Ammon's horn (tissue), 1 donor: ENCODE data around the gene THOC6.

Experiments used
- DNase-seq: peaks from one replicate; pipeline ENCODE4 v3.0.0-alpha.2; 2016; ENCODE audit warnings: low spot score

Gene THOC6

DNA sequence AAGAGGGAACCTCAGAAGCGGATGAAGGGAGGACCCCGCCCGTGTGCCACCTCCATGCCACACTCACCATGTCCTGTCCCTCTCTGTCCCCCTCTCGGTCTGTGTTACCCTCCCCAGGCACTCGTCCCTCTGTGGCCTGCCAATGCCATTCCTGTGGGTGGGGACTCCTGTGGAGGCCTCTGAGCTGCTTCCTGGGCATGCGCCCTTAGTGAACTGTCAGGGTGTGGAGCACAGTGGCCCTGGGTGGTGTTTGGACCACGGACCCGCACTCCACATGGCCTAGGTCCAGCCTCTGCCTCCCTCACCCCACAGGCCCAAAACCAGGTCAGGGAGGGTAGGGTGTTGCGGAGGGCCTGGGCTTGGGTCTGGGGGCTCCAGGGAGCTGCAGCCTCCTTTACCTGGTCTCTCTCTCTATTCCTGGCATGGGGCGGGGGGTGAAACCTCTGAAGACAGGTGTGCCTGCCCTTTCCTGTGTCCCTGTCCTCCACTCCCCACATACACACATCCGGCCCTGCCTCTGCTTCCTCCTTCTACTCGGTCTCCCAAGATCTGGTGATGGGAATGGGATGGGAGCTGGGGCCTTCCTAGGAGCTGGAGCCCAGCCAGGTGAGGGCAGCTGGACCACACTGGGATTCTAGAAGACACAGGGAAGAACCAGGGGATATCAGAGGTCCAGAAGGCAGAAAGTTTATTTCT lies 32.1 kb upstream of the THOC6 start:
- DNase-seq = no peak

DNA sequence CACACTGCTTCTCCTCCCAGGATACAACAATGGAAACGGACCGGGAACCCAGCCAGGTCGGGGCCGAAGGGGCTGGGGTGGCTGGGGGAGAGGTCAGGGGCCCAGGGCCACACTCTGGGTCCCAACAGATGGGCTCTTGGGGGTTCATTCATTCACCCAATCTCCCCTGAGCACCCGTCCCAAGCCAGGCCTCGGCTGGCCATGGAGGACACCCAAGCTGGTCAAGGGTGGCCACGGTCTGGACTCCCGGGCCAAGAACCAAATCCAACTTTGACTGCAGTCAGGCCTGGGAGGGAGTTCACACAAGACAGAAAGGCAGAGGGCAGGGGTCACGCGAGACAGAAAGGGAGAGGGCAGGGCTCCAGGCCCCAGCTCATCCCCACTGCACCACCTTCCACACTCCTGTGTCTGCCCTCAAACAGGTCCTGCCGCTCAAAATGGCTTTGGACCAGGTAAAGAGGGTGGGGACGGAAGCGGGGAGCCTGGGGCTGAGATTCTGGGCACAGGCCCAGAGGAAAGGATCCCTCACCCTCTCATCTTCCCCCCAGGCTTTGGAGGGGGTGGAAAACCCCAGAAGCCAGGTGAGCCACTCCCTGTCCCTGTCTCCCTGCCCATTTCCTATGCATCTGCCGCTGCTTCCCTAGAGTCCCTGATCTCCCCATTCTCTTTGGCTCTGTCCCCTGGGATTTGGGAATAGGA lies 31.3 kb upstream of the THOC6 start:
- DNase-seq = no peak

DNA sequence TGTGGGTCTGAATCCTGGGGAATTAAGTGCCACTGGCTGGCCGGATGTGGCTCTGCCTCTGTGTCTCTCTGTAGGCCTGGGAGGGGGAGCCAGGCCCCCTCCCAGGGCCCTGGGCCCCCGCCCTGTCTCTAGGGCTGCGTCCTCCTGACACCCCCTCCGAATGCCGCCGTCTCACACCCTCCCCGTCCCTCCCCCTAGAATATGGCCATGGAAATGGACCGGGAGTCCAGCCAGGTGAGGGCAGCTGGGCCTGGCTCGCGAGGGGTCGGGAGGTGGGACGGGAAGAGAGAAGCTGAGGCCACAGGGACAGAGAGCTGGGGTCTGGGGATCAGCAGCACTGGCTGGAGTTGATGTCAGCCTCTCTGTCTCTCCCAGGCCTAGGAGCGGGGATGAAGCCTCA lies 27.5 kb upstream of the THOC6 start:
- DNase-seq = no peak

DNA sequence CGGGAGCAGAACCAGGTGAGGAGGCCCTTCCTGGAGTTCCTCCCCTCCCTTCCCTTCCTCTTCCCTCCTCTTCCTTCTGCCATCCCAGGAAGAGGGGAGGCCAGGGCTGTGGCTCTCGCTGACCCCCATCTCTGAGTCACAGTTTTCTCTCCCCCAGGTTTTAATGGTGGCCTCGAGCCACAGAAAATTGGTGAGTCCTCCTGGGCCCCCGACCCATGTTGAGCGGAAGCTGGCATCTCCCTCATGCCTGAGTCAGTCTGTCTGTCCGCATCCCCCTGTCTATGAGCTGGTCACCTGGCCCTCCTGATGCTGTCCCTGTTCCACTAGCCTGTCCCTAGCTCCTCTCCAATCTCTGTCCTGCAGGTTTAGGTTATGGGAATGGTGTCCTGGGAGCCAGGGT lies 23.9 kb upstream of the THOC6 start:
- no peak for DNase-seq

DNA sequence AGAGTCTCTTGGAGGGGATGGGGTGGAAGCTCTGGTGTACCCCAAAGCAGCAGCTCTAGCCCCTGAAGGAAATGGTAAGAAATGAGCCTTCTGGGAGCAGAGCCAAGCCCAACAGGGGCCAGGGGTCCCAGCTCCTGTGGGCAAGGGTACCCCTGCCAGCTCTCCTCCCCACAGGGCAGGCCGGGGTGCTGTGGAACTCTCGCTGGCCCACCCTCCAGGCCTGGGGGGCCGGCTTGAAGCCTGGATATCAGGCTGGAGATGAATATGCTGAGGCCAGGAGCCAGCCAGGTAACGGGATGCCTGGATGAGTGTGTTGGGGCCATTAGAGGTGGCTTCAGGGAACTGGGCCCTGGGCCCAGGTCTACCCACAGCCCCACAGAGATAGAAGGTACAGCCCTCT lies 23.3 kb upstream of the THOC6 start:
- DNase-seq = no peak

DNA sequence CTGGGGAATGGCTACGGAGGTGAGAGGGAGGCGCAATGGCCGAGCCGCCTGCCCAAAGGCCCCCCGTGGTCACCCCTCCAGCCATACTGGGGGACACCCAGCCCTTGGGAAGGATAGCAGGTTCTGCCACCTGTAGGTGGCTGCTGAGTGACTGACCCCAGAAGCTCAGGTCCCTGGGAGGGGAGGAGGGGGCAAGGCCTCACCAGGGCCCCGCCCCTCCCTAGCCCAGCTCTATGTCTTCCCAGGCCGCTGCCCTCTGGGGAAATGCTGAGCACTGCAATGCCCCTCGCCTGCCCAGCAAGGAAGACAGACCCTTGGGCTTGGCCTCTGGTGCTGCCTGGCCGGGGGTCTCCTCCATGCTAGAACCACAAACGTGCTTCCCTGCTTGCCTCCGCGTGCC lies 22.5 kb upstream of the THOC6 start:
- DNase-seq = no peak

DNA sequence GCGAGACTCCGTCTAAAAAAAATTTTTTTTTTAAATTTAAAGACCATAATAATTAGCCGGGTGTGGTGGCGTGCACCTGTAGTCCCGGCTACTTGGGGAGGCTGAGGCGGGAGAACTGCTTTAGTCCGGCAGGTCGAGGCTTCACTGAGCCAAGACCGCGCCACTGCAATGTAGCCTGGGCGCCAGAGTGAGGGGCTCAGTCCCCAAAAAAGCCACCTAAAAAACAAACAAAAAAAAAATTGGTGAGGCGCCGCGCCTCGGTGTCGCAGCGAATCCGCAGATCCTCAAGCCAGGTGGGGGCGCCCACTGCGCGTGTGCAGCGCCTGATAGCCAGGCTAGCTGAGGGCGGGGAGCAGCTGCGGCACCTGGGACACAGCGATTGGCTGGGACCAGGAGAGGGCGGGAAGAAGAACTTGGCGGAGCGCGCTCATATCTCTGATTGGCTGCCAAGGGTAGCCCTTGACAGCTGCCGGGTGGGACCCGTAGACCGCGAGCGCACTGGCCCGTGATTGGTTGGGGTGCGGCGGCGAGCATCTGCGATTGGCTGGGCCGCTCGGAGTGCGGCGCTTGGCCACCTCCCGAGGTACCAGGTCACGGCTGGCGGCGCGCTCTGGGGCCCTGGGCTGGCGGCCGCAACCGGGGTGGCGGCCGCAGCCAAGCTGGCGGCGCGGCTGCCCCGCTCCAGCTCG lies 20.1 kb upstream of the THOC6 start:
- peak; percentile 100 for DNase-seq

DNA sequence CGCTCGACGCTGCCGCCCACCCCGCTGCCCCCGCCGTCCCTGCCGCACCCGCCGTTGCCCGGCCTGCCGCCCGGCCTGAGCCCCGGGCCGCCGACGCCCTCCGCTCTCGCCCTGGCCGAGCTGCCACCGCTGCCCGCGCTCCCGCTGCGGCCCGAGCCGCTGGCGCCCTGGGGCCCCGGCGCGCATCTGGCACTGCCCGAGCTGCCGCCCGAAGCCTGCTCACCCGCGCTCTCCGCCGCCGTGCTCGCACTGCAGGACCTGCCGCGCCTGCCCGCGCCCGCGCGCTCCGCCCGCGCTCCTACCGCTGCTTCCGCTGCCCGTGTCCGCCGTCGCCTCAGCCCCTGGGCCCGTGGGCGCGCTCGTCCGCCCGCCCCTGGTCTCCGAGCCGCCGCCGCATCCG lies 19.5 kb upstream of the THOC6 start:
- no peak for DNase-seq

DNA sequence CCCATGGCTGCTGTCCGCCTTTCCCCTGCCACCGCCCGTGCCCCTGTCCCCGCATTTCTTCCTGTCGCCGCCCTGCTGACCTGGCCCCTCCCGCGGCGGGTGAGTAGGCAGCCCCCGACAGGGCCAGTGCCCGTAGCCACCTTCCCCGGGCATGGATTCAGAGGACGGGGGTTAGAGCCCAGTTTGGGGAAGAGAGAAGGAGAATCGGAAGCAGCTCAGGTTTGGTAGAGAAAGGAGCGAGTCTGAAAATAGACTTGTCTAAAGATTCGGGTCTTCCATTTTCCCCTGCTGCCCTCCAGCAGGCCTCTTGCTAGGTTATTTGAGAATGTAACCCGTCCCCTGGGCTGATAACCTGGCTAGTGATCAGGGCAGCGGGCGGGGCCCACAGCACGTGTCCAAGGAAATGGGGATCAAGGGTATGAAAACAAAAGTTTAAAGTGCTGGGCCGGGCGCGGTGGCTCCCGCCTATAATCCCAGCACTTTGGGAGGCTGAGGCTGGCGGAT lies 19.0 kb upstream of the THOC6 start:
- no peak for DNase-seq

DNA sequence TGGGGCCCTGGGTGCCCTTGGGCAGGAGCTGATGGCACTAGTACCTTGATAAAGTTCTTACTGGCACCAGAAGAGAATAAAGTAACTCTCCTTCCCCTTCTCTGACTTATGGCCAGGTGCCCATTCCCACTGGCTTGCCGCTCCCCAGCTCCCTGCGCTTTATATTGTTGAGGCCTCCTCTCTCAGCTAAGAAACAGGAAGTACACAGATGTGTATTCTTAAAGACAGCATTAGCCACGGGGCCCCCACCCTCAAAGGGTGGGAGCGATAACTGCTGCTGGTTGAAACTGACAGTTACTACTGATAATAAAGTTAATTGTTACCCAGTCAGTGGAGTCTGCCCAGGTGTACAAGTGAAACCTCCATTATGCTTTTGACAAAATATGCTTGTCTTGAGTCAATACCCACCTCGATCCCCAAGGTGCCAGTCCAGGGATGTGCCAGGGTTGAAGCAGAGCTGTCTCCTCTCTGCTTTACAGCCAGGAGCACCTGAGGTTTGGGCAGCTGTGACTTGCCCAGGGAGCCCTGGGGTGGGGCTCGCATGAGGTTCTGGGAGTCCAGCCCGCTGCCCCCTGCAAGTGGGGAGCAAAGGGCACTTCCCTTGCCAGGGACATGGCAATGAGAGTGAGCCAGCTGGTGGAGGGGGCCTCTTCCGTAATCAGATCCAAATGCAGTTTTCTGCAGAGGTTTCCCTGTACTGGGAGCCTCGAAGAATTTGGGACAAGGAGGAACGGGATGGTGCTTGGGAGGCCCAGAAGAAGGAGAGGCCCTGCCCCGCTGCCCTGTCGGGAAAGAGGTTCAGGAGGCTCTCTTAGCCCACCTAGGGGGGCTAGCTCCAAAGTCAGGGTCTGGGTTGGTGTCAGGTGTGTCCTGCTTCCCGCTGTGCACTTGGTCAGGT lies 16.5 kb upstream of the THOC6 start:
- no peak for DNase-seq

DNA sequence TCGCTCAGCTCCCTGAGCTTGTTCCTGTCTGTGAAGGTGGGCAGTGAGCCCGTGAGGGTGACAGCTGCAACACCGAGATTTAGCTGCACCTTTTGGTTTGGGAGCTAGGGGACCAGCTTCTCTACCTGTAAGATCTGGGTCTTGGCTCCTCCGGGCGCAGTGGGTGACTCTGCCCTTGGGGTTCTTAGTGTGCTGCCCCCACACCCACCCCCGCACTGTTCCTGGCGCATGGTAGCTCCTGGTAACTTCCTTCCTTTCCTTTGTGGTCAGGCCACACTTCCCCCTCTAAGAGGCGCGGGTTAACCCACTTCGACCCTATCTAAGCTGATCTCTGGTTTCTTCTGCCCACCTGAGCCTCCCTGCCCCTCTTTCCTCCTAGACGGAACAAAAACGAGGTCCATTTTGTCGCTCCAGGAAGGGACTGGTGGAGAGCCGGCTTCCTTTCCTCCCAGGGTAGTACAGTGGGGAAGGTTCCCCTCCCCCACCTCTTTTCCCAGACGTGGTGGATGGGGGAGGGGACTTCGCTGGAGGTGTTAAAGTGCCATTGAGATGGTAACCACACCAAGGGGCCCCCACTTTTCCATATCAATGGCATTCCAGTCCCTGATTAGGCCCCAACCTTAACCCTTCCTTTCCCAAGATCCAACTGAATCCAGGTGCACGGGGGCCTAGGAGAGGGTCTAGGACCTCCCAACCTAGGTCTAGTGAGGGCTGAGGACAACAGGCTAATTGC lies 15.7 kb upstream of the THOC6 start:
- DNase-seq = peak; percentile 57

DNA sequence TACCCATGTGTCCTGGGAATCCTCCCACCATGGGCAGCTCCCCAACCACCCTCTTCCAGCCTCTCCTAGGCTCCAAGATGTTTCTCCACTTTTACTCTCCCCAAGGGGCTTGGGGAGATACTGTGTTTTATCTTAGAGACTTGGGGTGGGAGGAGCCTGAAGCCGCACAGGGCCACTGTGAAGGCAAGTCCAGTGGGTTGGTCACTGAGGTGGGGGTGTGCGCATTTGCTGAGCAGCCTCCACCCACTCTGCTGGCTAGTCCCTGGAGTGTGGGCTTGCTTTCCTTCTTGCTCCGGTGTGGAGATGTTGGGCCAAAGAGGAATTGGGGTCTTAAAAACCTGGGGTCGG lies 15.2 kb upstream of the THOC6 start:
- DNase-seq = no peak

DNA sequence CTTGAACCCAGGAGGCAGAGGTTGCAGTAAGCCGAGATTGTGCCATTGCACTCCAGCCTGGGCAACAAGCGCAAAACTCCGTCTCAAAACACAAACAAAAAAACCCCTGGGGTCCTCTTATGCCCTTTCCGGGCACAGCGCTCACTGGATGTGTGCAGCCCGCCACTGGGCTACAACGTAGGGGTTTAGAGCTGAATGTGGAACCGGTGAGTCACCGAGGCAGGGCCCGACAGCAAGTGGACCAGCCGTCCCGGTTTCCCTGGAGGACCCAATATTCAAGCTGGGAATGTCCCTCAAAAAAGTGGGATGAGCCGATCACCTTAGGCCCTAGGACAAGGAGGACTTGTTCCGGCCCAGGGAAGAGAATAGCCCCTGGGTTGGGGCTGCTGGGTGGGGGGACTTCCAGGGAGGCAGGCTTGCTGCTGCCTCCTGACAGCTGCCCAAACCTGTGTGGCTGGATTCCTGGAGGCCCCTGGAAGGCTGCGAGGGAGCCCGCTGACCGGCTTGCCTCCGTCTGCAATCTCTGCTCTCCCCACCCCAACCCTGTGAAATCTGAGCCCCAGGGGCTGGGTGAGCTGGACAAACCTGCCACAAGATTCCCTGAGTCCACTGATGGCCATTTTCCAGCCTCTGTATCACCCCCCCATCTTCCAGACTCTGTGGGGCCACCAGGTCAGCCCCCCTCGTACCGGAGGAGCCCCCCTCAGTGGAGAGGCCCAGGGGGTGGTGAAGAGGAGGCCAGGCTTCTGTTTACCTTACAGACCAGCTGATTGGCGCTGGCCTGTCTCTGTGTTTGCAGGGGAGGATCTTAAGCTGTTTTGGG lies 14.1 kb upstream of the THOC6 start:
- DNase-seq = no peak

DNA sequence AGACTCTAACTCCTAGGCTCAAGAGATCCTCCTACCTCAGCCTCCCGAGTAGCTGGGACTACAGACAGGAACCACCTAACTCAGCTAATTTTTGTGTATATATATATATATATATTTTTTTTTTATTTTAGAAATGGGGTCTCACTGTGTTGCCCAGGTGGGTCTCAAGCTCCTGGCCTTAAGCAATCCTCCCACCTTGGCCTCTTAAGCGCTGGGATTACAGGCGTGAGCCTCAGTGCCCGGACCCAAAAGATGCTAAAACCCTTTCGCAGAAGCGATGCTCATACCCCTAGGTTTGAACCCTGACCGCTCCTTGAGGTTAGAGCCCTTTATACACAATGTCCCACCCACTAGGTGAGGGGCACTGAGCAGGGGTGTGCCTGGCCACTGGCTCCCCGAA lies 13.3 kb upstream of the THOC6 start:
- DNase-seq = no peak

DNA sequence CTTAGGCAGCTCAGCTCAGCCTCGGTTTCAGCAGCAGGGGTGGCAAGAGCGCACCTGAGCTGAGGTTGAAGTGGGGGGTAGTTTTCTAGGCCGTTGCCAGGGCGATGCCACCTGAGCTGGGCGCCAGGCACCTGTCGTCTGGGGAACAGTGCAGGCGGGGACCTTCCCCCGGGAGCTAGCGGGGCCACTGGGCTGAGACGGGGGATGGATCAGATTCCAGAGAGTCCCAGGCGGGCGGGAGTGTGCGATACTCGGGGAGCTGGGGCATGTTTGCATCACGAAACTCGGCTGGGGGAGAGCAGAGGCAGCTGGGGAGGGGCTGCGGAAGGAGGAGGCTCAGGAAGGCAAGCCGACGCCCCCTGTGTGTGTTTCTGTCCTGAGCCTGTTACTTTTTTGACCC lies 11.6 kb upstream of the THOC6 start:
- no peak for DNase-seq

DNA sequence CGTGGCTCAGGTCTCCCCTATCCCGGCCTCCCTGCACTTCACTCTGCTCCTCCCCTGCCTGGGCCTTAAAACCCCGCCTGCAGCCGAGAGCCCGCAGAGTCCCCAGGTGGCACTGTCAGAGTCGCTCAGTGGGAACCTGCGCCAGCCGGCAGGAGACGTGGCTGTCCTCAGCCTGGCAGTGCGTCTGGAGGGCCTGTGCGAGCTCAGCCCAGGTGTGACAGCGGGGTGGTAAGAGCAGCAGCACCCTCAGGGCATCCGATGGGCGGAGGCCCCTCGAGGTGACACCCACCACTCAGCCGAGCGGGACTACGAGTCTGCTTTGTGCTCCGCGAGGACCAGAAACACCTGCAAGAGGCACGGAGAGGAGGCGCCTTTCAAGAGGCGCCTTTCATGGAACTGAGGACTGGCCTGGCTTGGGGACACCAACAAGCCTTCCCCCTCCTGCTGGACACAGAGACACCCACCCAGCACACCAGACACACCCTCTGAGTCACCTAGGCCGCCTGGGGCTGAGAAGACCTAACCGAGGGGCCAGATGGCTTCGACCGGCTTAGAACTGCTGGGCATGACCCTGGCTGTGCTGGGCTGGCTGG lies 10.9 kb upstream of the THOC6 start, which contains the start of gene CLDN9:
CLDN9 (plus strand) TSS at position 96 of the 593 bp plus-strand sequence; CDS start at position 536, 440 bp downstream.
- no peak for DNase-seq

DNA sequence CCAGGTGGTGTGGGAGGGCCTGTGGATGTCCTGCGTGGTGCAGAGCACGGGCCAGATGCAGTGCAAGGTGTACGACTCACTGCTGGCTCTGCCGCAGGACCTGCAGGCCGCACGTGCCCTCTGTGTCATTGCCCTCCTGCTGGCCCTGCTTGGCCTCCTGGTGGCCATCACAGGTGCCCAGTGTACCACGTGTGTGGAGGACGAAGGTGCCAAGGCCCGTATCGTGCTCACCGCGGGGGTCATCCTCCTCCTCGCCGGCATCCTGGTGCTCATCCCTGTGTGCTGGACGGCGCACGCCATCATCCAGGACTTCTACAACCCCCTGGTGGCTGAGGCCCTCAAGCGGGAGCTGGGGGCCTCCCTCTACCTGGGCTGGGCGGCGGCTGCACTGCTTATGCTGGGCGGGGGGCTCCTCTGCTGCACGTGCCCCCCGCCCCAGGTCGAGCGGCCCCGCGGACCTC lies 10.3 kb upstream of the THOC6 start:
- DNase-seq = no peak

DNA sequence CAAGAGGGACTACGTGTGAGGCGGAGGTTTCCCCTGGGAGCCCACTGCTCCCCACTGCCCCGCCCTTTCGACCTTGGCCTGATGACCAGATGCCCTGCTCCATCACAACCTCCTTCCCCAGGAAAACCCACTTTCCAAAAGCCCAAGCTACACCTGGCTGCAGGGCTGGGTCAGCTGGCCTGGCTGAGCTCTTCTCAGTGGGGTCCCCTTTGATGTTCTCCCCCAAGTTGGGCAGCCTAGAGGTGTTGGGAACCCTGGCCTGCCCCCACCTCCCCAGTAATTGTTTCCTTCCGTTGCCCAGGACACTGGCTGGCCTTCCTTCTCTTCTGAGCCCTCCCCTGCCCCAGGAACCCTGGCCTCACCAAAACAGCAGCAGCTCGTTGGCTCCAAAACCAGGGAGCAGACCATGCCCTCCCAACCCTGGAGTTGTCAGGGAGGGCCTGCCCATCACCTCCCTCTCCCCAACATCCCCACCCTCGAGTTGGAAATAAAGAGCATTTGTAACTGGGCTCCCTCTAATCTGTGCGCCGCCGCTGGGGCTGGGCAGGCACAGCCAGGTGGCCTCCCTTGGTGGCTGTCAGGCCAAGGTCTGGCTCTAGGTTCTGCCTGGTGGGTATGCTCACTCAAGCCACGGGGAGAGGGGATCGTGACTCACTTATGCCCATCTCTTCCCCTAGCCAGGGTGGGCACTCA lies 9.7 kb upstream of the THOC6 start:
- DNase-seq = no peak

DNA sequence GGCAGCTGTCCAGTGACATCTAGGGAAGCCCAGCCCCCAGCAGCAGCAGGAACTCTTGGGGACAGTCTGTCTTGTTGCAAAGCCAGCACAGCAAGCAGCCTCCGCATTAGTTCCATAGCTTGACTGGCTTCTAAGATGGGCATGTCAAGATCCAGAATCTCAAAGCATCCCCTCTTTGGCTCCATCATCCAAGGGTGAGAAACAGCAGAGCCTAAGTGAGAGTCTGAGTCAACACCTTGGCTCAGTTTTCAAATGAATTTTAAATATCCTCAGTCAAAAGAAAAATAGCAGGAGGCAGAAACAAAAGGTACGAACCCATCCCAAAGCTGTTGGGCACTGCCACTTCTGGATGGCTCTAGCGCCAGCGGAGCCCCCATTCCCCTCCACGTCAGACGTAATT lies 8.9 kb upstream of the THOC6 start:
- DNase-seq = no peak
